Endodermal cell (in vitro differentiated cells): Measurements from ENCODE around the gene RAB4A. TPM values are rescaled to one million over a fixed set of nuclear protein-coding genes. Genes with fewer than 3 reads are reported as not detected.

Experiments
- DNase-seq: peaks from one replicate; pipeline ENCODE4 v3.0.0-alpha.2; 2017
- H3K27ac ChIP-seq: 2 replicates; pipeline ENCODE4 v1.5.1; 2013; ENCODE audit warnings: mild to moderate bottlenecking, low read depth, low read length, moderate library complexity
- H3K27me3 ChIP-seq: 2 replicates; pipeline ENCODE4 v1.6.1; 2013; ENCODE audit warnings: mild to moderate bottlenecking, low read length, moderate library complexity; ENCODE audit not compliant: insufficient read depth, control insufficient read depth, poor library complexity, severe bottlenecking
- H3K36me3 ChIP-seq: 2 replicates; pipeline ENCODE4 v1.7.0; 2013; ENCODE audit warnings: mild to moderate bottlenecking, low read length, moderate library complexity; ENCODE audit not compliant: control insufficient read depth, insufficient read depth
- H3K4me1 ChIP-seq: one replicate; pipeline ENCODE4 v1.7.0; 2013; ENCODE audit warnings: low read length; ENCODE audit not compliant: control insufficient read depth, insufficient read depth
- H3K4me3 ChIP-seq: 2 replicates; pipeline ENCODE4 v1.5.1; 2013; ENCODE audit warnings: mild to moderate bottlenecking, low read length, moderate library complexity
- H3K9ac ChIP-seq: 2 replicates; pipeline ENCODE4 v1.6.1; 2013; ENCODE audit warnings: mild to moderate bottlenecking, low read length, moderate library complexity; ENCODE audit not compliant: poor library complexity, severe bottlenecking; ENCODE audit errors: extremely low read depth
- H3K9me3 ChIP-seq: 2 replicates; pipeline ENCODE4 v1.6.1; 2013; ENCODE audit warnings: mild to moderate bottlenecking, low read length, moderate library complexity; ENCODE audit not compliant: control insufficient read depth
- H3K27ac Mint-ChIP-seq: 2 replicates; pipeline ENCODE4 v1.8.0; 2020; ENCODE audit warnings: mixed read lengths
- H3K27me3 Mint-ChIP-seq: 2 replicates; pipeline ENCODE4 v1.8.0; 2021; ENCODE audit warnings: mild to moderate bottlenecking, mixed read lengths; ENCODE audit not compliant: insufficient read depth
- H3K36me3 Mint-ChIP-seq: 2 replicates; pipeline ENCODE4 v1.8.0; 2020; ENCODE audit warnings: low read depth, mixed read lengths
- H3K4me1 Mint-ChIP-seq: 2 replicates; pipeline ENCODE4 v1.8.0; 2020; ENCODE audit warnings: mixed read lengths
- H3K4me3 Mint-ChIP-seq: 2 replicates; pipeline ENCODE4 v1.8.0; 2020; ENCODE audit warnings: mild to moderate bottlenecking, moderate library complexity, mixed read lengths
- H3K9me3 Mint-ChIP-seq: 2 replicates; pipeline ENCODE4 v1.8.0; 2020; ENCODE audit warnings: mild to moderate bottlenecking, mixed read lengths
- WGBS, 2 experiments: methylation state at CpG; one replicate each; pipeline versions ENCODE4 v1.1.5 to v1.1.7; 2013; ENCODE audit warnings: missing lambda C conversion rate in 2 of 2, mixed read lengths in 1 of 2; ENCODE audit not compliant: insufficient coverage in 1 of 2, insufficient read length in 1 of 2; 5-methylcytosine and 5-hydroxymethylcytosine counted together
- total RNA-seq, 2 donors: library from RNA; stranded (reverse); fragmentation: NEBNext Ultra II Directional in 1 of 2; extraction: Animal tissue kit (Norgen Biotek cat#: 25700) in 1 of 2; gene quantifications; 2 replicates in 1 of 2; 3 replicates in 1 of 2; pipeline ENCODE4 v1.2.1, GENCODE V29; 2021
- TF ChIP-seq, protein P1 (sequence below): fragments of 200-600 bp; sonication (generic); conservative IDR thresholded peaks from 2 replicates; pipeline ENCODE4 v1.5.0; 2021; ENCODE audit warnings: antibody characterized with exemption, mild to moderate bottlenecking

The RAB4A gene
- total RNA-seq, 2 donors from 2014 or later: 46.2 to 48.9 TPM

DNA sequence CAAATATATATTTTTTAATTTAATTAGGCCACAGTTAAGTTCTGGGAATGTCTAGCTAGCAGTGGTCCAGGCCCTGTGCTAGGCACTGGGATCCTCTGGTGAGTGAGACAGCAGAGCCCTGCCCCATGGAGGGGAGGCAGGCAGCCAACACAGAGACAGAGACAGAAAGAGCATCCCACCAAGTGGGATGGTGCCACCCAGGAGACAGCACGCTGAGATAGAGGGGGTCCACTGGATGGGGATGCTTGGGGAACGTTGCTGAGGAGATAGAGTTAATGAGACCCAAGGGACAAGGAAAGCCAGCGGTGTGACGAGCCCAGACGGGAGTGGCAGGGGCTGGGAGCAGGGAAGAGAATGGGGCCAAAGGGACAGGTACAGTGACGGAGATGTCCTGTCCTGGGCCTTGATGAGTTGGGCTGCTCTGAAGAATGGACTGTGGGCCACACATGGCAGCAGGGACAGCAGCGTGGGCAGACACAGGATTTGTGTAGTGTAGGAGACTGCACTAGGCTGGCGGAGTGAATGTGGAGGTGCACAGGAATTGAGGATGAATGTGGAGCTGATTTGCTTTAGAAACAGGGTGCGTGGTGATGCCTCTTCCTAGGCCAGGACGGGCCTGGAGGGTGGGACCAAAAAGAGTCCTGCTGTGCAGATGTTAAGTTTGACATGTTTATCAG, 22.8 kb downstream of the RAB4A start:
- no peak for DNase-seq
- 90 to 96% methylated on average over 9 to 10 of the region's 10 CpGs for whole genome bisulfite sequencing, 2 experiments
- H3K4me3 Mint-ChIP-seq: no peak overlapping the region
- Histone ChIP-seq H3K9me3 (no peaks in the 10 kb centered on the region), H3K27ac (no peak overlapping the region), H3K4me3 (no peak overlapping the region), H3K36me3 (peaks cover 45% of the 10 kb centered on the region), H3K27me3 (no peaks in the 10 kb centered on the region), H3K4me1 (no peaks in the 10 kb centered on the region), H3K9ac (no peak overlapping the region)
- no peaks in the 10 kb centered on the region for H3K4me1 Mint-ChIP-seq
- H3K36me3 Mint-ChIP-seq: peaks cover 28% of the 10 kb centered on the region
- peaks cover 5% of the 10 kb centered on the region for H3K9me3 Mint-ChIP-seq
- no peak overlapping the region for H3K27ac Mint-ChIP-seq
- H3K27me3 Mint-ChIP-seq: no peaks in the 10 kb centered on the region
- TF ChIP-seq, protein P1, sequence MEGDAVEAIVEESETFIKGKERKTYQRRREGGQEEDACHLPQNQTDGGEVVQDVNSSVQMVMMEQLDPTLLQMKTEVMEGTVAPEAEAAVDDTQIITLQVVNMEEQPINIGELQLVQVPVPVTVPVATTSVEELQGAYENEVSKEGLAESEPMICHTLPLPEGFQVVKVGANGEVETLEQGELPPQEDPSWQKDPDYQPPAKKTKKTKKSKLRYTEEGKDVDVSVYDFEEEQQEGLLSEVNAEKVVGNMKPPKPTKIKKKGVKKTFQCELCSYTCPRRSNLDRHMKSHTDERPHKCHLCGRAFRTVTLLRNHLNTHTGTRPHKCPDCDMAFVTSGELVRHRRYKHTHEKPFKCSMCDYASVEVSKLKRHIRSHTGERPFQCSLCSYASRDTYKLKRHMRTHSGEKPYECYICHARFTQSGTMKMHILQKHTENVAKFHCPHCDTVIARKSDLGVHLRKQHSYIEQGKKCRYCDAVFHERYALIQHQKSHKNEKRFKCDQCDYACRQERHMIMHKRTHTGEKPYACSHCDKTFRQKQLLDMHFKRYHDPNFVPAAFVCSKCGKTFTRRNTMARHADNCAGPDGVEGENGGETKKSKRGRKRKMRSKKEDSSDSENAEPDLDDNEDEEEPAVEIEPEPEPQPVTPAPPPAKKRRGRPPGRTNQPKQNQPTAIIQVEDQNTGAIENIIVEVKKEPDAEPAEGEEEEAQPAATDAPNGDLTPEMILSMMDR: no peak

DNA sequence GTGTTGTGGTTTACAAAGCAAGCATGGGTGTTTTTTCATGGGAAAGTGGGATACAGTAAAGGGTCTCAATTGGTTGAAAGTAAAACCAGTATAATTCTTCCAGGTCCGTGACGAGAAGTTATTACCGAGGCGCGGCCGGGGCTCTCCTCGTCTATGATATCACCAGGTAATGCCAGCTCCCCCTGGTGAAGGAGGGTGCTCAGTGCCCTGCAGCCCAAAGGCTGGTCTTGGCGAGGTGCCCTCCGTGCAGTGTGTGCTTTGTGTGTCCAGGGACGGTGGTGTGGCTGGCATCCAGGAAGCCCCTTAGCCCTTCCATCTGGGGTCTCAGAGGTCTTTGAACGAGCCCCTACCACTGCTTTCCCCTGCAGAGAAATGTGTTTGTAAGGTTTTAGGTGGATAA, 24.8 kb downstream of the RAB4A start:
- no peak overlapping the region for H3K27ac Mint-ChIP-seq
- Histone ChIP-seq H3K4me1 (no peaks in the 10 kb centered on the region), H3K27me3 (no peaks in the 10 kb centered on the region), H3K9ac (no peak overlapping the region), H3K36me3 (peaks cover 42% of the 10 kb centered on the region), H3K9me3 (no peaks in the 10 kb centered on the region), H3K27ac (no peak overlapping the region), H3K4me3 (no peak overlapping the region)
- no peak overlapping the region for H3K4me3 Mint-ChIP-seq
- 90 to 100% methylated on average over 9 to 11 of the region's 11 CpGs for WGBS, 2 experiments
- H3K4me1 Mint-ChIP-seq: peaks cover 5% of the 10 kb centered on the region
- peaks cover 23% of the 10 kb centered on the region for H3K36me3 Mint-ChIP-seq
- DNase-seq: no peak
- TF ChIP-seq, protein P1: no peak
- H3K27me3 Mint-ChIP-seq: no peaks in the 10 kb centered on the region
- H3K9me3 Mint-ChIP-seq: peaks cover 5% of the 10 kb centered on the region

DNA sequence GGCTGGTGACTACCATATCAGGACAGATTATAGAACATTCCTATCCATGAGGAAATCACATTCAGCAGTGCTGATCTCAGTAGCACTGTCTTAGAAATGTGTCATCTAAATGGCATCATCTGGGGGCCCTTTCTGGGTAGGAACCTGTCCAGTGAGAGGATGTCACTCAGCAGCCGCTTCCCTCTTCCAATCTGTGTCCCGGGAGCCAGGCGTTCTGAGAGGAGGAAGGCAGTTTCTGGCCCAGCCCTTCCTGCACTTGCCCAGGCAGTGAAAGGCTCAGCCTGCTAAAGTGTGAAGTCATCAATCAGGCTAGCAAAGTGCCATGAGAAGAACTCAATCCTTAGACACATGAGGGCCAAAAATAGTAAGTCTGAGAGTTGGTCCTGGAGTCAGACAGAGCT, 25.6 kb downstream of the RAB4A start:
- Histone ChIP-seq H3K4me3 (no peak overlapping the region), H3K36me3 (peaks cover 40% of the 10 kb centered on the region), H3K27me3 (no peaks in the 10 kb centered on the region), H3K4me1 (no peaks in the 10 kb centered on the region), H3K27ac (no peak overlapping the region), H3K9ac (no peak overlapping the region), H3K9me3 (no peaks in the 10 kb centered on the region)
- TF ChIP-seq, protein P1: no peak
- H3K9me3 Mint-ChIP-seq: peaks cover under 1% of the 10 kb centered on the region
- peaks cover 20% of the 10 kb centered on the region for H3K36me3 Mint-ChIP-seq
- DNase-seq: no peak
- no peak overlapping the region for H3K27ac Mint-ChIP-seq
- WGBS, 2 experiments: 92 to 100% methylated on average over 1 to 3 of the region's 3 CpGs
- no peaks in the 10 kb centered on the region for H3K27me3 Mint-ChIP-seq
- H3K4me1 Mint-ChIP-seq: peaks cover 5% of the 10 kb centered on the region
- no peak overlapping the region for H3K4me3 Mint-ChIP-seq
